ENCODE data around the gene BNC2.

DNA sequence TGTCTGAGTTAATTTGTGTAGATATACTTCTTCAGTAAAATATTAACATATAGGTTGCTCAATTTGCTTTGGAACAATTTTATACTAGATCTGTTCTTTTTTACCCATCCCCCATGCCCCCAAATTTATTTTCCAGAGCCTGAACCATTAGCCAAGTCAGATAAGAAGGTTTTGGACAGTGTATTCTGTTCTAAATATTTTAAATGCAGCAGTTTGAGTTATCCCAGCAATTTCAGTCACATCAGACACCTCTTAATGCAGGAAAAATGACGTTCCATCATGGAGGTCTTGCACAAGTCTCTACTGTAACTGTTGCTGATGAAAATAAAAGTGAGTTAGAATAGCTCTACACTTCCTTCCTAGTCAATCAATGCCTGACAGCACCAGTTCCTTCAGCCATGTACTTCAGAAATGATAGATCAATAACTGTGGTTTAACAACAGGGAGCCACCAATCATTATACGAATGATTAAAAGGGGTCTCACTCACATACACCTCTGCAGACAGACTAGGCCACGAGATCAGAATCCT lies 215.8 kb downstream of the BNC2 start:
- TF ChIP-seq, protein P1, sequence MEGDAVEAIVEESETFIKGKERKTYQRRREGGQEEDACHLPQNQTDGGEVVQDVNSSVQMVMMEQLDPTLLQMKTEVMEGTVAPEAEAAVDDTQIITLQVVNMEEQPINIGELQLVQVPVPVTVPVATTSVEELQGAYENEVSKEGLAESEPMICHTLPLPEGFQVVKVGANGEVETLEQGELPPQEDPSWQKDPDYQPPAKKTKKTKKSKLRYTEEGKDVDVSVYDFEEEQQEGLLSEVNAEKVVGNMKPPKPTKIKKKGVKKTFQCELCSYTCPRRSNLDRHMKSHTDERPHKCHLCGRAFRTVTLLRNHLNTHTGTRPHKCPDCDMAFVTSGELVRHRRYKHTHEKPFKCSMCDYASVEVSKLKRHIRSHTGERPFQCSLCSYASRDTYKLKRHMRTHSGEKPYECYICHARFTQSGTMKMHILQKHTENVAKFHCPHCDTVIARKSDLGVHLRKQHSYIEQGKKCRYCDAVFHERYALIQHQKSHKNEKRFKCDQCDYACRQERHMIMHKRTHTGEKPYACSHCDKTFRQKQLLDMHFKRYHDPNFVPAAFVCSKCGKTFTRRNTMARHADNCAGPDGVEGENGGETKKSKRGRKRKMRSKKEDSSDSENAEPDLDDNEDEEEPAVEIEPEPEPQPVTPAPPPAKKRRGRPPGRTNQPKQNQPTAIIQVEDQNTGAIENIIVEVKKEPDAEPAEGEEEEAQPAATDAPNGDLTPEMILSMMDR (IDR thresholded peaks at IDR 0.05; ENCODE audit: low read length): no peak
- TF ChIP-seq EZH2 (IDR thresholded peaks at IDR 0.05; ENCODE audit: borderline replicate concordance, low read length): no peak
